HG03457 (cell line): ENCODE data around the gene LIPK.

ENCODE experiments used
- ATAC-seq: cut with Tn5 transposase; IDR thresholded peaks from one replicate; pipeline ENCODE4 v1.9.1; 2021; ENCODE audit warnings: moderate number of reproducible peaks; ENCODE audit not compliant: unreplicated experiment

The LIPK gene

DNA sequence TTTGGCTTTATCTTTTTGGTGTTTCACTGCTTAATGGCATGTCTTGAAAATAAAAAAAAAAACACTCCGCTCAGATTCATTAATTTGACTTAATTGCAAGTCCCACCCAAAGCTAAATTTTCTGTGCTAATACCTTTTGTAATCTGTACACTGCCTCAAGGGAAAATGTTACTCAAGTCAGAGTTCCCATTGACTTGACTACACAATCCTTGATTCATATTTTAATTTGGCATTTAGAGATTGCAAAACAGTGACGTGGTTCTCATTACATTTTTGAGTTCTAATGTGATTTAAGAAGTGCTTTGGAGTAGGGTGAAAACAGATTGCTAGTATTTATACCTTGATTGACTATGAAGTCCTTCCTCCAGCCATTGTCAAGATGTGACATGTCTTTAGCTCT lies 75.2 kb downstream of the LIPK start:
- no peak for ATAC-seq

DNA sequence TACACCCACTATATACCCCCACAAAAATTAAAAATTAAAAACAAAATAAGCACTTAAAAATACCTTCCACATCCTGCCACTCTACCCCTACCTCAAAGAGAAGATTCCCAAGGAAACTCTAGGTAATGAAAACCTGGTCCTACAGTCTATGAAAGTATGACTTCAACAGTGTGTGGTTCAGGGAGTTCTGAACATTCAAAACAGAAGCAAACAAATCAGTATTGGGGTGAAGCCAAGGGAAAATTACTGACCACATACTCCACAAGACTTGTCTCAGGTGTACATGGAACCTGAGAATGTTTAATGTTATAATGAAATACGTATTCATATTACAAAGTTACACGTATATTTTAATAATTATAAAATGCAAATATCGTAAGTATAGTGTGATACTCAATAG lies 76.2 kb downstream of the LIPK start:
- no peak for ATAC-seq

DNA sequence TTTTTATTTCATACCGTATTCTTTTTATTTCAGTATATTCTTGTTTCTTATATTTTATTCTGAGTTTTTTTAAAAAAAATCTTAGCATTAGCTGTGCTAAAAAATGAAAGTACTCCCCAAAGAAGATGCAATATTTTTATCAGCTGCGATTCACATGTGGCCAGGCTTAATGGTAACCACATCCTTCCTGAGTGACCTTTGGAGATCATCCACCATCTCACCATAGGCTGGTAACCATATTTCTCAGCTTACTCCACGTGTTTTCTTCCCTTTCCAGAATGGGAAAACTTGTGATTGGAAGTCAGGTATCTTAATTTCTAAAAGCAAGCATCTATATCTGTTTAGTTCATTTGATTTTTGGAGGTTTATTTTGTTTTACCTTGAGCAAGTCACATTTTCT lies 77.7 kb downstream of the LIPK start:
- no peak for ATAC-seq

DNA sequence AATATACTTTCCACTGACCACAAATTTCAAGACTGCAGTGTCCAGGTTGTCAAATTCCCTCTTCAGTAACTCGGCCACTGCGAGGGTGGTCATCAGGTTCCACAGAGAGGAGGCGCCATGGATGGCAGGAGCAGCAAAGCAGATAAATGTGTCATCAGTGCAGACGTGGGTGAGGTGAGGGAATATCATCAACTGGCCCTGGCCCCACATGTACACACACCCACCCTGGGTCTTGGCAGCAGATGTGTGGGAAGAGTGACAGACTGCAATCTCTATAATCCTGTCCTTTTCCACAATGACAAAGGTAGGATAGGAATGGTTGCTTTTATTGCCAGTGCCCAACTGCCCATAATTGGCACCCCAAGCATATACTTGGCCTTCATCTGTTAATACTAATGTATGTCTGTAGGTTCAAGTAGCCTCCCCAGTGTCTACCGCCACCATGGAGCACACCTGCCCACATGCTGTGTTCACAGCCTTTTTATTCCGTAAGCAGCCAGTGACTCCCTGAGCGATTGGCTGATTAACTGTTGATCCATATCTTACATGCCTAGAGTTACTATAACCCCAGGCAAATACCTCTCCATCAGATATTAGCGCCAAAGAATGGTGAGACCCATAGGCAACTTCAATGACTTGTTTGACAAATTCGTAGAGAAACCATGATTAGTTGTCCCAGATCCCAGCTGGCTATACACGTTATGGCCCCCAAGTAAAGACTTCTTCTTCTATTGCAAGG lies 80.2 kb downstream of the LIPK start:
- no peak for ATAC-seq

DNA sequence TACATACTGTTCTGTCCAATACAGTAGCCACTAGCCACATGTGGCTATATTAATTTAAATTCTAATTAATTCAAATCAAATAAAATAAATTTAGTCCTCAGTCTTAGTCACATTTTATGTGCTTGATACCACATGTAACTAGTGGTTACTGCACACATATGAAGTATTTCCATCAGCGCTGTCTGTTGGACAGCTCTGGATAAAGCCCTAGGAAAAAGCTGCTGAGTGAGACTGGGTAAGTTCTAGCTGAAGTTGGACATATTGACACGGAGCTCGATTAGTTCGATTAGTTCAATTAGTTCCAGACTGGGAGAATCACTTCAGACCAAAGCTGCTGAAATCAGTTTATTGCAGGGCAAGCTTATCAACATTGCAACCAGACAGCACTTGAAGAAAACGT lies 81.4 kb downstream of the LIPK start:
- ATAC-seq, result no peak

DNA sequence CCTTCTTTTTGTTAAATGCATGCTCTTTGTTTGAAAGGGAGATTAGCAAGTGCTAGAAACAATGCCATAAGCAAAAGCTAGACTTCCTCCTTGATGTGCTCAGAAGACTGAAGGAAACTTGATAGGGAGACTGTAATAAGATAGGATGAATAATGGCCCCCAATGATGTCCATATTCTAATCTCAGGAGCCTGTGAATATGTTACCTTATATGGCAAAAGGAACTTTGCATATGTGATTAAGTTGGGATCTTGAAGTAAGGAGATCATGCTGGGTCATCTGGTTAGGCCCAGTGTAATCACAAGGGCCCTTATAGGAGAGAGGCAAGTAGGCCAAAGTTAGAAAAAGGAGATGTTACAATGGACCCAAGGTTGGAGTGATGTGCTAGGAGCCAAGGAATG lies 82.9 kb downstream of the LIPK start:
- no peak for ATAC-seq

DNA sequence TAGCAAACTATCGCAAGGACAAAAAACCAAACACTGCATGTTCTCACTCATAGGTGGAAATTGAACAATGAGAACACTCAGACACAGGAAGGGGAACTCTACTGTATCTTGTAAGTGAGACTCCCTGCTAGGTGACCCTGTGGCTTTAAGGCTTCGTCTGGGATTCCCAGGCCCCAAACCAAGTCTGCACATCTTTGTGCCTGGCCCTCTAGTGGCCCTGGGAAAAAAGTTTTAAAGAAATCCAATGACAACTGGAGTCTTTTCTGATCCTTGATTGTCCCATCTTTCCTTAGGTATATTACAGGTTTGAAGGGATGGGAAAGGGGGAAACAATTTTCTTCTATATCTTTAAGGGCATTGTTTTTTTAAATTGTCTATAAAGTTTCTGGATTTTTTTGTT lies 85.9 kb downstream of the LIPK start:
- ATAC-seq, result no peak

DNA sequence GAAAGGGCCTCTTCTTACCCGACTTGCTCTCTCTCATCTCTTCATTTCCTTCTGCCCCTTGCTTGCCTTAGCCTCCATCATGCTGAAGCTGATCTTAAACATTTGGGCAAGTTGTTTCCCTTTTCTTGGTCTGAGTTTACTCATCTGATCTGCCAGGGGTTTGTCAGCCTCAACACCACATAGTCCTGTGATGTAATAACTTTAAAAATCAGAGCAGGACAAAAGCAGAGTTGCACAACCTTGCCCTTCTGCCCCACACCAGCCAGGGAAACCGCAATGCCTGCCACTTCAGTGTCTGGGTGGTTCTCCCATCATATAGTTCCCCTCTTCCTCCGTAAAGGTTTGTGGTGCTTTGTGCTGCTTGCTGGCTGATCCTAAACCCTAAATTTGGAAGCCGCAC lies 86.6 kb downstream of the LIPK start:
- ATAC-seq, result no peak

DNA sequence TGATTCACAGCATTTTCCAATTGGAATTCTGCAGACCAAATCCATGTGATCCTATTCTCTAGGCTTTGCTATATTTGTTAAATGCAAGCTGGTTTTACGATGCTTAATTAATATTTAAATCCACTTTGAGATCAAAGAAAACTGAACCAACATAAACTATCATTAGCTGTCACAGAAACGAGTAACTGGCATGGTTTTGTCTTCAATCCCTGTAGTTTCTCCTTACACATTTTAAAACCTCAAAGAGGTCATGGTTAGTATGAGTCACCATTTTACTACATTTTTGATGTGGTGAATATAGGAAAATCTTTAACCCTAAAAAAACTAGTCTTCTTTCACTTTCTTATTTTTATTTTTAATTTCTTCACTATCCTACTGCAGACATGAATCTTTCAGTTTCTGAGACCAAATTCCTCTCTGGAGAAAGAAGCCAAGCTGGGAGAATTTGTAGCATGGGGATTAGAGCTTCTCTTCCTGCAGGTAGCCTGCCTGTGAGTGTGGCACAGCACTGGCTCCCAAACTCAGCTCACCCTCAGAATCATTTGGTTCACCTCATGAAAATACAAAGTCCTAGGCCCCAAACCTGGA lies 87.8 kb downstream of the LIPK start:
- ATAC-seq, result no peak

DNA sequence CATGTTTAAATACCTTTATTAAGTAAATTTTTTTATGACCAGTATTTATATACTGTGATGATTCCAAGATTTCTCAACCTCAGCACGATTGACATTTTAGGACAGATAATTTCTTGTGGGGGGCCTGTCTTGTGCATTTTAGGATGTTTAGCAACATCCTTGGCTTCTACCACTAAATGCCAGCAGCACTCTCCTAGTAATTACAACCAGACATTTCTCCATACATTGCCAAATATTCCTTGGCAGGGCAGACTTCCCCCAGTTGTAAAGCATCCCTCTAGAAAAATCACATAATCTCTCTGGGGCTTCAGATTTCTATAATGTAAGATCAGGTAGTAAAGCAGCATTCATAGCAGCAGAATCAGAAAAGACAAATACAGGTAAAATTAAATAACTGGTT lies 88.7 kb downstream of the LIPK start:
- no peak for ATAC-seq

DNA sequence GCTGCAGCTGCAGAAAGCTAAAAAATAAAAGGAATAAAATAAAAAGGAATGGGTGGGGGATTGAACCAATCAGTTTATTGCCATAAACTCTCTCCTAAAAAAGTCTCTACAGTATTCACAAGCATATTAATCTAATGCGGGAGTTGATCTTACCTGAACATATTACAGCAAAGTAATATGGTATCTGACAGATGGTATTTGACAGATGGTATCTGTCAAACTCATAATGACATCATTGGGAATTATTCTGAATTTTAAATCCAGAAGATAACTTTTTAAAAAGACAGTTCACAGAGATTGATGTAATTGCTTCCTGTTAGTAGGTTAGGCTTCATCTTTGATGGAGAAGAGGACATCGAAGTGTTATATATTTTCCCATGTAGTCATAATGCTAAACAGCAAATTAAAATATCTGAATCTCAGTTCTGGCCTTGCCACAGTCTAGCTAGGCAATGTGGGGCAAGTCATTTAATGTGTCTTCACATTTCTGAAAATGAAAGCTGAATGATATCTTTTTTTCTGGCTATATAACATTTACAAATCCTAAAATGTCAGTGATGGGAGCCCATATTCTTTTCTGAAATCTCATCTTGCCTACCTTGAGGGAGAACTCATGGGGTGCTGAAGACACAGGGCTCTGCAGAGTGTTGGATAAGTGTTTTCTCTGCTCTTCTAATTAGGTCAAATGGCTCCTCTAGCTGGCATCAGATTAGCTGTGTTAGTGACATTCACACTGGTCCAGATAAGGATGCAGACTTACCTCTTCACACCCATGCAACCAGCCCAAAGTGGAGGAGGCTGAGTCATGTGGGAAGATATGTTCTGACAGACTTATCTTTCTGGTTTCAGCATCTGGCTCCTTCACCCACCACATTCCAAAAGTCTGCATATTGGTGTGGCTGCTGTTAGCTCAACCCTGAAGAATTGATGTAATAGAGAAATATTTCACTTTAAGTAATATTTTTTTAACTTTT lies 94.4 kb downstream of the LIPK start:
- no peak for ATAC-seq
